ENCODE measurements around the gene EIF5AL1.

- no peak for TF ChIP-seq CTCF (IDR thresholded peaks at IDR 0.05; ENCODE audit: borderline replicate concordance, extremely low read depth, low read length, poor library complexity, severe bottlenecking)
- no peak for TF ChIP-seq EZH2 (IDR thresholded peaks at IDR 0.05; ENCODE audit: borderline replicate concordance, low read depth, low read length, severe bottlenecking)
Measured at GRCh38 chr10:79471776-79472175, 40.6 kb upstream of the EIF5AL1 start.

Measured in DND-41 (cell line).